ENCODE results near the gene CENATAC.

GRCh38 chr11:118998822-118999221 lies 884 bp downstream of the CENATAC start:
- no peak for TF ChIP-seq CTCF (conservative IDR thresholded peaks at IDR 0.05; ENCODE audit: low read length)
- TF ChIP-seq EZH2phosphoT487 (IDR thresholded peaks at IDR 0.05; ENCODE audit: borderline replicate concordance, low read depth, low read length) = no peak
